OCI-LY1 (cell line): ENCODE measurements around the gene HEPACAM.

Experiments
- H2AFZ ChIP-seq: fragments of 200-600 bp; sonication (generic), shearing (Covaris generic); 2 replicates; pipeline ENCODE4 v1.6.0; 2014; ENCODE audit warnings: antibody characterized with exemption, mild to moderate bottlenecking, low read length
- H3F3A ChIP-seq: fragments of 200-600 bp; sonication (generic), shearing (Covaris generic); 2 replicates; pipeline ENCODE4 v1.6.0; 2014; ENCODE audit warnings: mild to moderate bottlenecking, antibody characterized with exemption, low read length, moderate library complexity; ENCODE audit not compliant: insufficient read depth
- H3K27ac ChIP-seq: fragments of 200-600 bp; sonication (generic); 2 replicates; pipeline ENCODE4 v1.5.1; 2014; ENCODE audit warnings: low read length, mixed run types, mild to moderate bottlenecking, low read depth; ENCODE audit not compliant: poor library complexity, severe bottlenecking
- H3K27me3 ChIP-seq: fragments of 200-600 bp; sonication (generic); 2 replicates; pipeline ENCODE4 v1.6.0; 2014; ENCODE audit warnings: antibody characterized with exemption, mild to moderate bottlenecking, low read length, moderate library complexity; ENCODE audit not compliant: insufficient read depth
- H3K36me3 ChIP-seq: fragments of 200-600 bp; sonication (generic); 2 replicates; pipeline ENCODE4 v1.6.1; 2014; ENCODE audit warnings: mild to moderate bottlenecking, antibody characterized with exemption, low read length, moderate library complexity, mixed read lengths; ENCODE audit not compliant: insufficient read depth
- H3K4me1 ChIP-seq: fragments of 200-600 bp; sonication (generic); 2 replicates; pipeline ENCODE4 v1.5.1; 2014; ENCODE audit warnings: mild to moderate bottlenecking, low read length, moderate library complexity; ENCODE audit not compliant: insufficient read depth, severe bottlenecking
- H3K4me2 ChIP-seq: fragments of 200-600 bp; sonication (generic), shearing (Covaris generic); 2 replicates; pipeline ENCODE4 v1.6.1; 2014; ENCODE audit warnings: low read length
- H3K4me3 ChIP-seq: fragments of 200-600 bp; sonication (generic); 2 replicates; pipeline ENCODE4 v1.5.1; 2014; ENCODE audit warnings: low read length, low read depth, mild to moderate bottlenecking, mixed read lengths; ENCODE audit not compliant: poor library complexity, severe bottlenecking
- H3K79me2 ChIP-seq: fragments of 200-600 bp; shearing (Covaris generic); 2 replicates; pipeline ENCODE4 v1.6.1; 2016; ENCODE audit warnings: mixed run types, low read length, mixed read lengths; ENCODE audit not compliant: insufficient read depth
- H3K9ac ChIP-seq: fragments of 200-600 bp; sonication (generic), shearing (Covaris generic); 2 replicates; pipeline ENCODE4 v1.6.1; 2014; ENCODE audit warnings: mild to moderate bottlenecking, low read length, mixed read lengths
- H3K9me2 ChIP-seq: fragments of 200-600 bp; sonication (generic), shearing (Covaris generic); 2 replicates; pipeline ENCODE4 v1.6.1; 2014; ENCODE audit warnings: low read depth, mild to moderate bottlenecking, low read length, mixed read lengths
- H3K9me3 ChIP-seq: fragments of 200-600 bp; shearing (Covaris generic); 2 replicates; pipeline ENCODE4 v1.6.1; 2014; ENCODE audit warnings: low read length, mixed read lengths
- H4K20me1 ChIP-seq: fragments of 200-600 bp; sonication (generic), shearing (Covaris generic); 2 replicates; pipeline ENCODE4 v1.6.0; 2016; ENCODE audit warnings: mild to moderate bottlenecking, low read length; ENCODE audit not compliant: insufficient read depth
- CTCF ChIP-seq: fragments of 200-600 bp; sonication (generic), shearing (Covaris generic); IDR thresholded peaks from 2 replicates; pipeline ENCODE4 v1.5.1; 2017; ENCODE audit warnings: mild to moderate bottlenecking, antibody characterized with exemption, low read length, moderate library complexity, mixed read lengths
- EZH2 ChIP-seq: fragments of 200-600 bp; sonication (generic), shearing (Covaris generic); IDR thresholded peaks from 2 replicates; pipeline ENCODE4 v1.8.0; 2017; ENCODE audit warnings: borderline replicate concordance, mixed run types, mild to moderate bottlenecking, antibody characterized with exemption, low read length, moderate library complexity, mixed read lengths

HEPACAM gene

GRCh38 chr11:124899383-124900145 lies 36.3 kb downstream of the HEPACAM start:
- no peaks in the 10 kb centered on the region for H3F3A ChIP-seq
- no peak overlapping the region for H3K27ac ChIP-seq
- no peak overlapping the region for H3K9ac ChIP-seq
- no peaks in the 10 kb centered on the region for H3K27me3 ChIP-seq
- no peak overlapping the region for H2AFZ ChIP-seq
- no peaks in the 10 kb centered on the region for H3K4me1 ChIP-seq
- no peaks in the 10 kb centered on the region for H3K36me3 ChIP-seq
- H3K9me3 ChIP-seq = no peaks in the 10 kb centered on the region
- no peak for TF ChIP-seq EZH2
- no peak for TF ChIP-seq CTCF
- no peaks in the 10 kb centered on the region for H3K79me2 ChIP-seq
- no peaks in the 10 kb centered on the region for H3K9me2 ChIP-seq
- H4K20me1 ChIP-seq = no peaks in the 10 kb centered on the region
- H3K4me2 ChIP-seq = no peak overlapping the region
- H3K4me3 ChIP-seq = no peak overlapping the region

GRCh38 chr11:124898711-124899110 lies 37.1 kb downstream of the HEPACAM start:
- no peak overlapping the region for H3K27ac ChIP-seq

GRCh38 chr11:124898263-124898680 lies 37.6 kb downstream of the HEPACAM start:
- no peaks in the 10 kb centered on the region for H3K4me1 ChIP-seq
- H3K9me2 ChIP-seq = no peaks in the 10 kb centered on the region

More at GRCh38 chr11:124898711-124899110, 37.1 kb downstream of the HEPACAM start:
- Histone ChIP-seq H2AFZ (no peak overlapping the region), H3K4me3 (no peak overlapping the region), H3F3A (no peaks in the 10 kb centered on the region), H3K4me1 (no peaks in the 10 kb centered on the region), H3K79me2 (no peaks in the 10 kb centered on the region), H3K9me2 (no peaks in the 10 kb centered on the region), H3K36me3 (no peaks in the 10 kb centered on the region), H3K27me3 (no peaks in the 10 kb centered on the region), H3K9ac (no peak overlapping the region), H3K4me2 (no peak overlapping the region), H4K20me1 (no peaks in the 10 kb centered on the region), H3K9me3 (no peaks in the 10 kb centered on the region)
- TF ChIP-seq EZH2 (no peak), CTCF (no peak)

More at GRCh38 chr11:124898263-124898680, 37.6 kb downstream of the HEPACAM start:
- H3K79me2 ChIP-seq = no peaks in the 10 kb centered on the region
- TF ChIP-seq CTCF = no peak
- TF ChIP-seq EZH2 = no peak
- no peaks in the 10 kb centered on the region for H3F3A ChIP-seq
- no peak overlapping the region for H3K9ac ChIP-seq
- no peaks in the 10 kb centered on the region for H4K20me1 ChIP-seq
- H3K27me3 ChIP-seq = no peaks in the 10 kb centered on the region
- H3K36me3 ChIP-seq = no peaks in the 10 kb centered on the region
- H3K9me3 ChIP-seq = no peaks in the 10 kb centered on the region
- no peak overlapping the region for H3K4me3 ChIP-seq
- no peak overlapping the region for H3K4me2 ChIP-seq
- H2AFZ ChIP-seq = no peak overlapping the region
- H3K27ac ChIP-seq = no peak overlapping the region
